IgD-negative memory B cell (primary cell): ENCODE data around the gene PTP4A2. TPM values are rescaled to one million over a fixed set of nuclear protein-coding genes. Genes with fewer than 3 reads are reported as not detected.
"Not testable (repeated sequence)": the region's sequence is repeated elsewhere in the genome, so short reads cannot be mapped to it uniquely, and the experiment has no call there.

ENCODE experiments used
- H3K27ac Mint-ChIP-seq, 3 donors: one replicate each; pipeline ENCODE4 v1.8.0; 2020 to 2022; ENCODE audit warnings: mild to moderate bottlenecking in 3 of 3, mixed read lengths in 3 of 3, moderate library complexity in 1 of 3
- H3K27me3 Mint-ChIP-seq: one replicate; pipeline ENCODE4 v1.8.0; 2021; ENCODE audit warnings: mixed read lengths
- H3K36me3 Mint-ChIP-seq: one replicate; pipeline ENCODE4 v1.8.0; 2020; ENCODE audit warnings: mild to moderate bottlenecking, mixed read lengths
- H3K4me1 Mint-ChIP-seq, 3 donors: one replicate each; pipeline ENCODE4 v1.8.0; 2020 to 2022; ENCODE audit warnings: mixed read lengths in 3 of 3, mild to moderate bottlenecking in 1 of 3
- H3K4me3 Mint-ChIP-seq, 4 donors: one replicate each; pipeline ENCODE4 v1.8.0; 2020 to 2022; ENCODE audit warnings: mild to moderate bottlenecking in 4 of 4, mixed read lengths in 4 of 4, moderate library complexity in 3 of 4
- H3K9me3 Mint-ChIP-seq, 3 donors: one replicate each; pipeline ENCODE4 v1.8.0; 2020 to 2021; ENCODE audit warnings: mixed read lengths in 3 of 3, mild to moderate bottlenecking in 1 of 3
- polyA plus RNA-seq: library from polyadenylated mRNA; unstranded; fragments of 300-500 nt; fragmentation: Illumina TruSeq; gene quantifications from one replicate; pipeline ENCODE4 v1.2.3, GENCODE V29; 2021

The PTP4A2 gene
- polyA plus RNA-seq, 1 donor from 2014 or later, result 216 TPM

GRCh38 chr1:31957701-31958674 is 19.8 kb upstream of the PTP4A2 start:
- H3K9me3 Mint-ChIP-seq, result no peaks in the 10 kb centered on the region
- no peaks in the 10 kb centered on the region for H3K36me3 Mint-ChIP-seq
- no peaks in the 10 kb centered on the region for H3K27me3 Mint-ChIP-seq
- H3K4me3 Mint-ChIP-seq, result peak overlapping the region in 1 of 4 donors; percentile 78
- H3K27ac Mint-ChIP-seq, result peak overlapping the region in 2 of 3 donors; percentile 43 to 85
- H3K4me1 Mint-ChIP-seq, result peaks cover 28 to 37% (median 34%) of the 10 kb centered on the region in 3 donors

GRCh38 chr1:31955917-31956736 is 18.0 kb upstream of the PTP4A2 start:
- peak overlapping the region; percentile 16 to 92 (median 79) for H3K27ac Mint-ChIP-seq
- H3K4me1 Mint-ChIP-seq, result peaks cover 24 to 31% (median 29%) of the 10 kb centered on the region in 3 donors
- peak overlapping the region; percentile 4 to 86 (median 28) for H3K4me3 Mint-ChIP-seq
- H3K9me3 Mint-ChIP-seq, result no peaks in the 10 kb centered on the region
- no peaks in the 10 kb centered on the region for H3K36me3 Mint-ChIP-seq
- H3K27me3 Mint-ChIP-seq, result no peaks in the 10 kb centered on the region

- Mint-ChIP-seq H3K36me3 (no peaks in the 10 kb centered on the region), H3K4me1 (peaks cover 23 to 29% (median 28%) of the 10 kb centered on the region in 3 donors), H3K9me3 (no peaks in the 10 kb centered on the region), H3K4me3 (peak overlapping the region in 1 of 4 donors; percentile 61), H3K27ac (peak overlapping the region; percentile 60 to 85 (median 81)), H3K27me3 (no peaks in the 10 kb centered on the region)
Observed at GRCh38 chr1:31954607-31955283, 16.6 kb upstream of the PTP4A2 start.

- Mint-ChIP-seq H3K27me3 (no peaks in the 10 kb centered on the region), H3K9me3 (no peaks in the 10 kb centered on the region), H3K27ac (no peak overlapping the region), H3K4me1 (peaks cover 20 to 28% (median 23%) of the 10 kb centered on the region in 3 donors), H3K4me3 (peak overlapping the region in 1 of 4 donors; percentile 5), H3K36me3 (no peaks in the 10 kb centered on the region)
Observed at GRCh38 chr1:31952825-31953220, 14.7 kb upstream of the PTP4A2 start.

- no peak overlapping the region for H3K4me3 Mint-ChIP-seq
- H3K27ac Mint-ChIP-seq, result peak overlapping the region in 1 of 3 donors; percentile 20
- H3K9me3 Mint-ChIP-seq, result no peaks in the 10 kb centered on the region
- H3K27me3 Mint-ChIP-seq, result no peaks in the 10 kb centered on the region
- H3K4me1 Mint-ChIP-seq, result peaks cover 14 to 22% (median 21%) of the 10 kb centered on the region in 3 donors
- no peaks in the 10 kb centered on the region for H3K36me3 Mint-ChIP-seq
Observed at GRCh38 chr1:31951276-31951675, 13.1 kb upstream of the PTP4A2 start.

GRCh38 chr1:31949862-31950261 is 11.7 kb upstream of the PTP4A2 start:
- no peak overlapping the region for H3K27ac Mint-ChIP-seq
- peaks cover 7 to 14% (median 10%) of the 10 kb centered on the region in 3 donors for H3K4me1 Mint-ChIP-seq
- H3K27me3 Mint-ChIP-seq, result no peaks in the 10 kb centered on the region
- H3K4me3 Mint-ChIP-seq, result no peak overlapping the region
- H3K36me3 Mint-ChIP-seq, result no peaks in the 10 kb centered on the region
- no peaks in the 10 kb centered on the region for H3K9me3 Mint-ChIP-seq

- H3K9me3 Mint-ChIP-seq, H3K27me3 Mint-ChIP-seq, H3K36me3 Mint-ChIP-seq: not testable (repeated sequence)
- Mint-ChIP-seq H3K4me3 (peak overlapping the region in 3 of 4 donors; percentile 81 to 88 (median 83)), H3K27ac (peak overlapping the region in 2 of 3 donors; percentile 62 to 71), H3K4me1 (peaks cover 16 to 25% (median 19%) of the 10 kb centered on the region in 3 donors)
Observed at GRCh38 chr1:31945677-31946076, 7.5 kb upstream of the PTP4A2 start.

- H3K27me3 Mint-ChIP-seq, result no peaks in the 10 kb centered on the region
- peak overlapping the region; percentile 83 to 95 (median 91) for H3K27ac Mint-ChIP-seq
- peak overlapping the region; percentile 83 to 96 (median 89) for H3K4me3 Mint-ChIP-seq
- H3K9me3 Mint-ChIP-seq, result no peaks in the 10 kb centered on the region
- H3K36me3 Mint-ChIP-seq, result no peaks in the 10 kb centered on the region
- H3K4me1 Mint-ChIP-seq, result peaks cover 25 to 34% (median 28%) of the 10 kb centered on the region in 3 donors
Observed at GRCh38 chr1:31944205-31945089, 6.3 kb upstream of the PTP4A2 start.

- Mint-ChIP-seq H3K27me3 (no peaks in the 10 kb centered on the region), H3K27ac (peak overlapping the region; percentile 83 to 95 (median 91)), H3K36me3 (no peaks in the 10 kb centered on the region), H3K4me1 (peaks cover 27 to 39% (median 34%) of the 10 kb centered on the region in 3 donors), H3K4me3 (peak overlapping the region; percentile 83 to 96 (median 89)), H3K9me3 (no peaks in the 10 kb centered on the region)
Observed at GRCh38 chr1:31943546-31944184, 5.5 kb upstream of the PTP4A2 start.

- H3K9me3 Mint-ChIP-seq, H3K27me3 Mint-ChIP-seq, H3K36me3 Mint-ChIP-seq: not testable (repeated sequence)
- peak overlapping the region; percentile 83 to 92 (median 91) for H3K27ac Mint-ChIP-seq
- H3K4me1 Mint-ChIP-seq, result peaks cover 28 to 41% (median 35%) of the 10 kb centered on the region in 3 donors
- peak overlapping the region in 3 of 4 donors; percentile 71 to 83 (median 75) for H3K4me3 Mint-ChIP-seq
Observed at GRCh38 chr1:31942061-31942460, 3.9 kb upstream of the PTP4A2 start.

- H3K27ac Mint-ChIP-seq, result peak overlapping the region; percentile 84 to 94 (median 90)
- H3K4me1 Mint-ChIP-seq, result peaks cover 46 to 54% (median 52%) of the 10 kb centered on the region in 3 donors
- peak overlapping the region; percentile 68 to 88 (median 74) for H3K4me3 Mint-ChIP-seq
- peaks cover 9% of the 10 kb centered on the region for H3K36me3 Mint-ChIP-seq
- no peaks in the 10 kb centered on the region for H3K9me3 Mint-ChIP-seq
- H3K27me3 Mint-ChIP-seq, result peaks cover 2% of the 10 kb centered on the region
Observed at GRCh38 chr1:31939484-31940329, 1.5 kb upstream of the PTP4A2 start.

GRCh38 chr1:31937300-31938183 is 626 bp downstream of the PTP4A2 start:
- Mint-ChIP-seq H3K27ac (peak overlapping the region; percentile 86 to 96 (median 94)), H3K4me1 (peaks cover 43 to 58% (median 52%) of the 10 kb centered on the region in 3 donors), H3K36me3 (peaks cover 9% of the 10 kb centered on the region), H3K4me3 (peak overlapping the region; percentile 87 to 99 (median 98)), H3K9me3 (no peaks in the 10 kb centered on the region), H3K27me3 (peaks cover 2% of the 10 kb centered on the region)
